A673 (cell line): ENCODE results near the gene FKBP4.

Source experiments
- EZH2 ChIP-seq: fragments of 200-600 bp; sonication (generic); IDR thresholded peaks from 2 replicates; pipeline ENCODE4 v1.6.1; 2017; ENCODE audit warnings: borderline replicate concordance, low read depth, mild to moderate bottlenecking, mixed read lengths, antibody characterized with exemption, low read length; ENCODE audit not compliant: poor library complexity, severe bottlenecking
- TF ChIP-seq, protein P1 (sequence below): fragments of 300-800, 200-600 bp; sonication (generic); conservative IDR thresholded peaks from 2 replicates; pipeline ENCODE4 v1.5.1; 2017; ENCODE audit warnings: low read depth, mild to moderate bottlenecking, antibody characterized with exemption, low read length, moderate library complexity, mixed read lengths

DNA sequence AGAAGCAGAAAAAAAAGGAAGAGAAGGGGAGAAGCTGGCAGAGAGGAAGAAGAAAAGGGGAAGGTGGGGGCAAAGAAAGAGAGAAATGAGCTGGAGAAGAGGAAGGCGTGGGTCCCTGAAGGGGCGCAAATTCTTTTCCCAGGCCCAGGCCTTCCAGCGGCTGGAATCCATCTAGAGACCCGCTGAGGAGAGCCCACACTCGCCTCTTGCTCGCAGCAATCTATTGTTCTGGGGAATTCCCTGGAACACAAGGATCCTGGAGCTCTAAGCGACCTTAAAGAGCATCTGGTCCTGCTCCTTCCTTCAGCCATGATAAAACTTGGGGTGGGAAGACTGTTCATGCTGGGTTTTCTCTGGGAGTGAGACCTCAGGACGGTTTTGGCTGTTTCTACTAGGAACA is 41.2 kb upstream of the FKBP4 start:
- TF ChIP-seq, protein P1, sequence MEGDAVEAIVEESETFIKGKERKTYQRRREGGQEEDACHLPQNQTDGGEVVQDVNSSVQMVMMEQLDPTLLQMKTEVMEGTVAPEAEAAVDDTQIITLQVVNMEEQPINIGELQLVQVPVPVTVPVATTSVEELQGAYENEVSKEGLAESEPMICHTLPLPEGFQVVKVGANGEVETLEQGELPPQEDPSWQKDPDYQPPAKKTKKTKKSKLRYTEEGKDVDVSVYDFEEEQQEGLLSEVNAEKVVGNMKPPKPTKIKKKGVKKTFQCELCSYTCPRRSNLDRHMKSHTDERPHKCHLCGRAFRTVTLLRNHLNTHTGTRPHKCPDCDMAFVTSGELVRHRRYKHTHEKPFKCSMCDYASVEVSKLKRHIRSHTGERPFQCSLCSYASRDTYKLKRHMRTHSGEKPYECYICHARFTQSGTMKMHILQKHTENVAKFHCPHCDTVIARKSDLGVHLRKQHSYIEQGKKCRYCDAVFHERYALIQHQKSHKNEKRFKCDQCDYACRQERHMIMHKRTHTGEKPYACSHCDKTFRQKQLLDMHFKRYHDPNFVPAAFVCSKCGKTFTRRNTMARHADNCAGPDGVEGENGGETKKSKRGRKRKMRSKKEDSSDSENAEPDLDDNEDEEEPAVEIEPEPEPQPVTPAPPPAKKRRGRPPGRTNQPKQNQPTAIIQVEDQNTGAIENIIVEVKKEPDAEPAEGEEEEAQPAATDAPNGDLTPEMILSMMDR, result no peak
- TF ChIP-seq EZH2, result no peak
